HCT116 (cell line): ENCODE data around the gene GIMAP8. TPM values are rescaled to one million over a fixed set of nuclear protein-coding genes. Genes with fewer than 3 reads are reported as not detected.

Experiments used
- ATAC-seq: fragments of 200-7000 bp; cut with Tn5 transposase; 2 replicates; pipeline ENCODE4 v1.9.1; 2020; ENCODE audit warnings: mild to moderate bottlenecking, moderate library complexity
- BruUV-seq: library from RNA; stranded (reverse); fragments of 400-500 nt; replicated peaks from 2 replicates; lab custom pipeline; 2021; lab: Mats Ljungman, UMichigan
- CTCF ChIA-PET: fragments of 300-600 bp; sonication (Branson Sonifier 250); formaldehyde crosslinking; loops from one replicate; lab custom pipeline; 2021; ENCODE audit warnings: antibody characterized with exemption; lab: Charles Lee
- POLR2A ChIA-PET: fragments of 300-600, 350-600 bp; sonication (Branson Sonifier 250); formaldehyde crosslinking; loops from one replicate; lab custom pipeline; 2021; ENCODE audit warnings: antibody characterized with exemption; lab: Charles Lee
- RAD21 ChIA-PET, 2 experiments: fragments of 300-600 bp; sonication (Branson Sonifier 250); formaldehyde crosslinking; loops; one replicate each; lab custom pipeline; 2023; ENCODE audit warnings: low total read pairs in 2 of 2; ENCODE audit not compliant: uncharacterized antibody in 2 of 2, unreplicated experiment in 2 of 2, low non-redundant PET in 1 of 2; lab: Charles Lee
- DNase-seq: peaks from one replicate; pipeline ENCODE4 v3.0.0-alpha.2; 2010; ENCODE audit warnings: low read depth, low spot score
- H2AFZ ChIP-seq: fragments of 200-600 bp; shearing (Covaris generic), sonication (generic); 2 replicates; pipeline ENCODE4 v1.6.1; 2017; ENCODE audit warnings: low read depth, mixed run types, mixed read lengths, antibody characterized with exemption, low read length; ENCODE audit not compliant: poor library complexity, severe bottlenecking
- H3K27ac ChIP-seq: 2 replicates; pipeline ENCODE4 v1.5.1; 2012; ENCODE audit warnings: low read depth, low read length
- H3K27me3 ChIP-seq: fragments of 200-600 bp; sonication (generic); 2 replicates; pipeline ENCODE4 v1.6.1; 2016; ENCODE audit warnings: mixed run types, low read length, mixed read lengths; ENCODE audit not compliant: insufficient read depth
- H3K36me3 ChIP-seq, 2 experiments: fragments of 200-500 bp in 1 of 2; fragments of 200-600 bp in 1 of 2; sonication (Bioruptor generic) in 1 of 2; sonication (generic) in 1 of 2; 2 replicates each; pipeline versions ENCODE4 v1.5.1 to v1.6.1; 2014 to 2016; ENCODE audit warnings: low read length in 2 of 2, inconsistent platforms in 1 of 2, mixed read lengths in 1 of 2, mixed run types in 1 of 2; ENCODE audit not compliant: insufficient read depth in 2 of 2, control insufficient read depth in 1 of 2
- H3K4me1 ChIP-seq, 2 experiments: fragments of 200-600 bp in 1 of 2; sonication (generic) in 1 of 2; 2 replicates each; pipeline versions ENCODE4 v1.5.1 to v1.6.1; 2012 to 2017; ENCODE audit warnings: low read length in 2 of 2, inconsistent platforms in 1 of 2, mild to moderate bottlenecking in 1 of 2, mixed read lengths in 1 of 2, mixed run types in 1 of 2, moderate library complexity in 1 of 2; ENCODE audit not compliant: insufficient read depth in 2 of 2, control insufficient read depth in 1 of 2
- H3K4me2 ChIP-seq: fragments of 200-600 bp; sonication (generic); 2 replicates; pipeline ENCODE4 v1.6.1; 2017; ENCODE audit warnings: mixed run types, low read length, mixed read lengths
- H3K4me3 ChIP-seq, 2 experiments: fragments of 200-600 bp in 1 of 2; sonication (generic) in 1 of 2; replicated peaks in 1 of 2; 2 replicates each; pipeline ENCODE4 v1.5.1; 2011 to 2016; ENCODE audit warnings: low read length in 2 of 2, control low read depth in 1 of 2, low read depth in 1 of 2, mild to moderate bottlenecking in 1 of 2, mixed read lengths in 1 of 2, mixed run types in 1 of 2
- H3K79me2 ChIP-seq: fragments of 200-600 bp; sonication (generic); 2 replicates; pipeline ENCODE4 v1.6.1; 2017; ENCODE audit warnings: mild to moderate bottlenecking, mixed run types, low read length, moderate library complexity, mixed read lengths; ENCODE audit not compliant: insufficient read depth
- H3K9ac ChIP-seq: fragments of 200-600 bp; sonication (generic); 2 replicates; pipeline ENCODE4 v1.6.1; 2016; ENCODE audit warnings: low read length, mixed read lengths
- H3K9me2 ChIP-seq: fragments of 200-600 bp; sonication (generic), shearing (Covaris generic); 2 replicates; pipeline ENCODE4 v1.6.1; 2017; ENCODE audit warnings: mixed run types, mild to moderate bottlenecking, moderate library complexity; ENCODE audit not compliant: insufficient read depth
- H3K9me3 ChIP-seq, 2 experiments: fragments of 200-500 bp in 1 of 2; fragments of 200-600 bp in 1 of 2; sonication (Bioruptor generic) in 1 of 2; sonication (generic) in 1 of 2; 2 replicates each; pipeline ENCODE4 v1.6.1; 2014 to 2017; ENCODE audit warnings: low read length in 2 of 2, mixed read lengths in 2 of 2, inconsistent platforms in 1 of 2, low read depth in 1 of 2, mild to moderate bottlenecking in 1 of 2, mixed run types in 1 of 2, moderate library complexity in 1 of 2; ENCODE audit not compliant: control insufficient read depth in 1 of 2, insufficient read depth in 1 of 2
- H4K20me1 ChIP-seq: fragments of 200-600 bp; sonication (generic), shearing (Covaris generic); 2 replicates; pipeline ENCODE4 v1.6.1; 2017; ENCODE audit warnings: mixed run types, mild to moderate bottlenecking, moderate library complexity; ENCODE audit not compliant: insufficient read depth
- CBX3 ChIP-seq: IDR thresholded peaks from 2 replicates; pipeline ENCODE4 v1.6.1; 2012; ENCODE audit warnings: low read depth
- CEBPB ChIP-seq: IDR thresholded peaks from 2 replicates; pipeline ENCODE4 v1.6.1; 2012; ENCODE audit warnings: low read depth
- EGR1 ChIP-seq: IDR thresholded peaks from 2 replicates; pipeline ENCODE4 v1.6.1; 2012; ENCODE audit warnings: low read depth
- EZH2 ChIP-seq: fragments of 200-600 bp; sonication (generic); IDR thresholded peaks from 2 replicates; pipeline ENCODE4 v1.6.1; 2017; ENCODE audit warnings: antibody characterized with exemption, mixed run types
- FOSL1 ChIP-seq: IDR thresholded peaks from 2 replicates; pipeline ENCODE4 v1.6.1; 2012; ENCODE audit warnings: low read depth
- JUND ChIP-seq: IDR thresholded peaks from 2 replicates; pipeline ENCODE4 v1.6.1; 2012
- POLR2AphosphoS5 ChIP-seq: IDR thresholded peaks from 2 replicates; pipeline ENCODE4 v1.6.1; 2011; ENCODE audit warnings: mild to moderate bottlenecking, low read depth, low read length, moderate library complexity
- ZBTB33 ChIP-seq: IDR thresholded peaks from 2 replicates; pipeline ENCODE4 v1.6.1; 2011; ENCODE audit warnings: mild to moderate bottlenecking, low read length, moderate library complexity; ENCODE audit not compliant: insufficient replicate concordance; ENCODE audit errors: extremely low read depth
- ZFX ChIP-seq: fragments of 450-650 bp; IDR thresholded peaks from 2 replicates; pipeline ENCODE4 v1.6.1; 2017
- ZNF274 ChIP-seq: fragments of 200-500 bp; sonication (Bioruptor generic); IDR thresholded peaks from 2 replicates; pipeline ENCODE4 v1.6.1; 2014; ENCODE audit warnings: mild to moderate bottlenecking, low read depth, low read length, inconsistent platforms
- intact Hi-C: fragments of 100-400 bp; cut with micrococcal nuclease; formaldehyde crosslinking; loops from 2 replicates; pipeline ENCODE4 v1.10.0; 2022
- total RNA-seq: library from RNA; stranded (reverse); gene quantifications from one replicate; pipeline ENCODE4 v1.2.1, GENCODE V29; 2021; ENCODE audit not compliant: unreplicated experiment

Gene GIMAP8
- total RNA-seq, 1 experiment from 2014 or later = 0.15 TPM

- TF ChIP-seq ZNF274 (no peak), JUND (no peak)
These were observed 52.7 kb downstream of the GIMAP8 start (continued) for GRCh38 chr7:150503155-150503554.

DNA sequence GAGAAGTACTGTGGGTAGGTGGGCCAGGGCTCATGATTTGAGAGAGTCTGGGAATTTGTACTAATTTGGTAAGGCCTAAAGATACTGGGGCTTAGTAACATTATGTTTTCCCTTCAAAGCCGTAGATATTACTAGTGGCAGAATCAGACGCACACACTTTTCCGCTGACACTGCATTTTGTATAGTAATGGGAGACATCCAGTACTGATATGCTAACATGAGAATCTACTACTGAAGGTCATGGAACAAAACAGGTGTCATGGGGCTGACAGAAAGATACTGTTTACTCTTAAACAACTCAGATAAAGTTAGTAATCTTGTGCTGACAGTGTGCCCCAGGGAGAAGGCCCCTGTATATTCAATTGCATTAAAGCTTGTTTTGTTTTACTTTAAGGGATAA, 53.2 kb downstream of the GIMAP8 start:
- intact Hi-C loops = no loop called here
- Histone ChIP-seq H3K4me1 (no peaks in the 10 kb centered on the region), H3K27me3 (peaks cover 8% of the 10 kb centered on the region), H3K79me2 (no peaks in the 10 kb centered on the region), H3K4me2 (no peak overlapping the region), H3K9me3 (no peaks in the 10 kb centered on the region), H3K4me3 (no peak overlapping the region), H2AFZ (no peak overlapping the region), H3K9ac (no peak overlapping the region), H3K9me2 (no peaks in the 10 kb centered on the region), H3K27ac (no peak overlapping the region), H3K36me3 (no peaks in the 10 kb centered on the region), H4K20me1 (no peaks in the 10 kb centered on the region)
- ChIA-PET RAD21 (no interaction called here), CTCF (no interaction called here), POLR2A (no interaction called here)
- DNase-seq = no peak
- no peak for ATAC-seq
- no TSS peak for BruUV-seq
- TF ChIP-seq FOSL1 (no peak), CBX3 (no peak), POLR2AphosphoS5 (no peak), CEBPB (no peak), ZFX (no peak), EGR1 (no peak), EZH2 (no peak), ZBTB33 (no peak)
